Fibroblast of the aortic adventitia (primary cell): ENCODE results near the gene EFCAB14. TPM values are rescaled to one million over a fixed set of nuclear protein-coding genes. Genes with fewer than 3 reads are reported as not detected.
"Not testable (repeated sequence)": the region's sequence is repeated elsewhere in the genome, so short reads cannot be mapped to it uniquely, and the experiment has no call there.

Source experiments
- DNase-seq: peaks from one replicate; pipeline ENCODE4 v3.0.0-alpha.2; 2010; ENCODE audit warnings: low read depth
- H3K4me3 ChIP-seq: 2 replicates; pipeline ENCODE4 v1.5.1; 2011; ENCODE audit warnings: low read depth, mild to moderate bottlenecking, control low read depth, low read length, moderate library complexity
- CTCF ChIP-seq: IDR thresholded peaks from 2 replicates; pipeline ENCODE4 v1.5.1; 2011; ENCODE audit warnings: mild to moderate bottlenecking, low read length, control low read depth, inconsistent platforms; ENCODE audit not compliant: insufficient read depth
- total RNA-seq: library from RNA; depleted of rRNA; stranded (reverse); fragments of >200 nt; gene quantifications from 2 replicates; pipeline ENCODE4 v1.2.3, GENCODE V29; 2012; ENCODE audit warnings: low replicate concordance

EFCAB14 gene
- total RNA-seq, 1 donor, result 70.3 TPM

GRCh38 chr1:46671554-46671953, 47.4 kb downstream of the EFCAB14 start, which contains the start of gene TEX38:
Gene TEX38 (plus strand): TSS chr1:46671854. CDS start chr1:46671935, 81 bp downstream.
- no peak for TF ChIP-seq CTCF
- no peak within 1 kb of the TSS for H3K4me3 ChIP-seq
- no peak for DNase-seq

GRCh38 chr1:46670134-46670533, 48.8 kb downstream of the EFCAB14 start:
- TF ChIP-seq CTCF, result no peak
- H3K4me3 ChIP-seq, result no peak overlapping the region

GRCh38 chr1:46667782-46668760, 50.8 kb downstream of the EFCAB14 start, which contains the start of gene ATPAF1:
Gene ATPAF1 (minus strand): TSS chr1:46668364. CDS start chr1:46668322, 42 bp downstream.
- TF ChIP-seq CTCF, result no peak
- DNase-seq, result peak; percentile 68
- H3K4me3 ChIP-seq, result peak within 1 kb of the TSS; percentile 87

More at GRCh38 chr1:46670134-46670533, 48.8 kb downstream of the EFCAB14 start:
- no peak for DNase-seq

GRCh38 chr1:46665983-46666382, 52.9 kb downstream of the EFCAB14 start:
- no peak for DNase-seq
- no peak overlapping the region for H3K4me3 ChIP-seq
- no peak for TF ChIP-seq CTCF

GRCh38 chr1:46662919-46663318, 56.0 kb downstream of the EFCAB14 start:
- H3K4me3 ChIP-seq, DNase-seq: not testable (repeated sequence)

- not testable (repeated sequence) for H3K4me3 ChIP-seq, DNase-seq
These were observed 58.8 kb downstream of the EFCAB14 start for GRCh38 chr1:46660116-46660515.

- DNase-seq, result no peak
- TF ChIP-seq CTCF, result no peak
These were observed 59.5 kb downstream of the EFCAB14 start for GRCh38 chr1:46659307-46659870.

More at GRCh38 chr1:46659307-46659870, 59.5 kb downstream of the EFCAB14 start:
- no peak overlapping the region for H3K4me3 ChIP-seq
